ENCODE data around the gene ACTMAP.

DNA sequence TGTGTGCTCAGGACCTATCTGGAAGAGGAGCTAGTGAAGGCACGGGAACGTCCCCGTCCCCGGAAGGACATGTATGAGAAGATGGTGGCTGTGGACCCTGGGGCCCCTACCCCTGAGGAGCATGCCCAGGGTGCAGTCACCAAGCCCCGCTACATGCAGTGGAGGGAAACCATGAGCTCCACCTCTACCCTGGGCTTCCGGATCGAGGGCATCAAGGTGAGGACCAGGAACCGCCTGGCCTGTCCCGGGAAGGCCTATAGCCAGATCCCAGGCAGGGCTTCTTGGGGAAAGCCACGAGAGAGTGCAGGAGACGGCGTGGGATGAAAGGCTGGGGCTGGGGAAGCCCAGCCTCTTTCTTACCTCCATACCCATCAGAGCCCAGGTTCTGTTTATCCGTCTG, 17.1 kb downstream of the ACTMAP start:
- TF ChIP-seq CTCF (IDR thresholded peaks at IDR 0.05 in 2 of 3, conservative IDR thresholded peaks at IDR 0.05 in 1 of 3; ENCODE audit: borderline replicate concordance in 1 of 3, insufficient read depth in 1 of 3, low read depth in 2 of 3, low read length in 2 of 3) (no peak), EZH2phosphoT487 (IDR thresholded peaks at IDR 0.05; ENCODE audit: borderline replicate concordance) (no peak), REST (IDR thresholded peaks at IDR 0.05; ENCODE audit: low read depth) (no peak), EGR1 (IDR thresholded peaks at IDR 0.05; ENCODE audit: low read depth) (no peak), POLR2AphosphoS5 (IDR thresholded peaks at IDR 0.05; ENCODE audit: low read depth, low read length) (no peak), EZH2 (IDR thresholded peaks at IDR 0.05) (no peak), POLR2A (IDR thresholded peaks at IDR 0.05; ENCODE audit: borderline replicate concordance, extremely low read depth, insufficient read depth, insufficient read length) (no peak), SIN3A (IDR thresholded peaks at IDR 0.05; ENCODE audit: low read depth) (no peak), ZBTB33 (IDR thresholded peaks at IDR 0.05; ENCODE audit: extremely low read depth, insufficient replicate concordance, low read length) (no peak)
